NCI-H128 (cell line): Measurements from ENCODE around the gene HSFX4.
"Not testable (repeated sequence)": the region's sequence is repeated elsewhere in the genome, so short reads cannot be mapped to it uniquely, and the experiment has no call there.

ENCODE experiments used
- DNase-seq: peaks from one replicate; lab custom pipeline; 2025; ENCODE audit not compliant: unreplicated experiment; lab: John Stamatoyannopoulos, UW

HSFX4 gene, protein sequence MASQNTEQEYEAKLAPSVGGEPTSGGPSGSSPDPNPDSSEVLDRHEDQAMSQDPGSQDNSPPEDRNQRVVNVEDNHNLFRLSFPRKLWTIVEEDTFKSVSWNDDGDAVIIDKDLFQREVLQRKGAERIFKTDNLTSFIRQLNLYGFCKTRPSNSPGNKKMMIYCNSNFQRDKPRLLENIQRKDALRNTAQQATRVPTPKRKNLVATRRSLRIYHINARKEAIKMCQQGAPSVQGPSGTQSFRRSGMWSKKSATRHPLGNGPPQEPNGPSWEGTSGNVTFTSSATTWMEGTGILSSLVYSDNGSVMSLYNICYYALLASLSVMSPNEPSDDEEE

DNA sequence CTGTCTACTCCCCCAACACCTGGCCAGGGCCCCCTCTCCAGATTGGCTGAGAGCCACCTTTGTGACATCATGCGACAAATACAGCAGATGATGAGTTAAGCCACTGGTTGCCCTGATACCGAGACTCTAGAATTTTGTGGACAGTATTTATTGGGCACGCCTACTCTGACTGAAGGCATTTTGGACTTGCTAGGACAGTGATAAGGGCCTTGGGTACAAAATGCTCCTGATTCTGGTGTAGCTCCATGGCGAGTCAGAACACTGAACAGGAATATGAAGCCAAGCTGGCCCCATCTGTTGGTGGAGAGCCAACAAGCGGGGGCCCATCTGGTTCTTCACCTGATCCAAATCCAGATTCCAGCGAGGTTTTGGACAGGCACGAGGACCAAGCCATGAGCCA, at the start of gene HSFX4:
Gene HSFX4, plus strand, starts transcription at position 174 of the 400 bp plus-strand sequence. Its CDS starts 72 bp downstream, at position 246.
- DNase-seq = not testable (repeated sequence)

DNA sequence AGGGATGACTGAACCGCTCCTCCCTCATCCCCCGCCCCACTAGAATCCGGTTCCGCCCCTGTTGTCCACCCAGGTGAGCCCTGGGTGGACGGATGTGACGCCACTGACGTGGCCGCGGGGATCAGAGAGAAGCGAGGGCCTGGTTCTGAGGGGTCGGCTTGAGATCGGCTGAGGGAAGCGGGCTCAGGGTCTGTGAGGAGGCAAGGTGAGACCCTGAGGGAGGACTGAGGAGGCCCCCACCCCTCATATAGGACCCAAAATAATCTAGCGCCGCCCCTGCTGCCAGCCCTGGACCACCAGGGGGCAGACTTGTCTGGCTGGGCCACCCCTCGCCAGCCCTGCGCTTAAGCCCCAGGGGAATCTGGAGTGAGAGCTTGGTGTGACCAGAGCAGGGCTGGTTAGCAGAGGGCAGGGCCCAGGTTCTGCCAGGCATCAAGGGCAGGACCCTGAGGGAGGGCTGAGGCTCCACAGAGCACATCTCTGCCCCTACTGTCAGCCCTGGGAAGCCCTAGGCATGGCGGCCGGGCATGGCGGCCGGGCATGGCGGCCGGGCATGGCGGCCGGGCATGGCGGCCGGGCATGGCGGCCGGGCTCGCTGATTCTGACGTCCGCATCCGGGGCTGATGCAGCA, 48.2 kb upstream of the HSFX4 start, which contains the start of gene MAGEA8:
Gene MAGEA8, plus strand, starts transcription at position 103 of the 631 bp plus-strand sequence. CDS start 3,090 bp downstream, outside the sequence.
- no peak for DNase-seq

DNA sequence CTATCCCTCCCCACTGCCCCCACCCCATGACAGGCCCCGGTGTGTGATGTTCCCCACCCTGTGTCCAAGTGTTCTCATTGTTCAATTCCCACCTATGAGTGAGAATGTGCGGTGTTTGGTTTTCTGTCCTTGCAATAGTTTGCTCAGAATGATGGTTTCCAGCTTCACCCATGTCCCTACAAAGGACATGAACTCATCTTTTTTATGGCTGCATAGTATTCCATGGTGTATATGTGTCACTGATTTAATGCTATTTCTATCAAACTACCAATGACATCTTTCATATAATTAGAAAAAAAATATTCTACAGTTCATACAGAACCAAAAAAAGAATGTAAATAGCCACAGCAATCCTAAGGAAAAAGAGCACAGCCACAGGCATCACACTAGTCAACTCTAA, 38.5 kb upstream of the HSFX4 start:
- DNase-seq = not testable (repeated sequence)

DNA sequence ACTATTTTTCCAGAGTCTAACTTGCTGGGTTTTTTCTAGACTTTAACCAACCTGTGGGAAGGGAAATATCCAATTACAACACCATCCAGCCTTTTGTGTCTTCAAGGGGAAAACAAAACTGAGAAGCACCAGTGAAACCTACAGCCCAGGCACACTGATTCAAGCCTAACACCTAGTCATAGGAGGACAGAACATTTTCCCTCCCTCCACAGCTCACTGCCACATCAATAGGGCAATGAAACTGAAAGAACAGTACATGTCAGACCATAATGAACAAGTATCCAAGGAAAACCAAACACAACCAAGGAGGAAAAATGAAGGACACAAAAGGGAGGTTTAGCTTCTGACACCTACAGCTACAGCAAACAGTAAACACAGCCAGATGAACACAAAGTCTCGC, 30.8 kb upstream of the HSFX4 start:
- DNase-seq = no peak

DNA sequence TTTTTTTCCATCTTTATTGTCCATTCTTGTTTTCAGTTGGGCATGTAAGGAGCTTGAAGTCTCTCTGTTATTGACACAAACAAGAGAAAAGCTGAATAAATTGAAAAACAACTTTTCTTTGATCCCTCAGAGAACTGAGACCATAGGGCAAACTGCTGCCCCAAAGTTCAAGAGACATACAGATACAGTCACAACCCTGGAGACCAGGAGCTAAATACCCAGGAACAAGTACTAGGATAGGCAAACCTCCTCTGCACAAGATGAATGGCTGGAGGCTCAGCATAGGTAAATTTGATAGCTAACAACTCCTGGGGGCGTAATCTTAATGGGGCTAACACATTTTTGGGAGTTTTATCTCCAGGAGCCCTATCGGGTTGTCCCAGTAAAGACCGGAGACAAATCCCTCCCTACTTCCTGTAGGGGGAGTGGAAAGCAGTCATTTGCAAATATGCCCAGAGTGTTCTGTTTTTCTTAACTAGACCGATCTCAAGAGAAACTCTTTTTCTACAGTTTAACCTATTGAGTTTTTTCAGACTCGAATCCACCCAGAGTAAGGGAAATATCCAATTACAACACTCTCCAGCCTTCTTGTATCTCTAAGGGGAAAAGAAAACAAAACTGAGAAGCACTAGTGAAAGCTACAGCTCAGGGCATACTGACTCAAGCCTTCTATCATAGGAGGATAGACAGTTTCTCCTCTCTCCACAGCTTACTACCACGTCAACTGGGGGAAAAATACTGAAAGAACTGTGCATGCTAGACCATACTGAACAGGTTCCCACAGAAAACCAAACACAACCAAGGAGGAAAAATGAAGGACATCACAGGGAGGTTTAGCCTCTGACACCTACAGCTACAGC, 25.3 kb upstream of the HSFX4 start:
- DNase-seq = no peak

DNA sequence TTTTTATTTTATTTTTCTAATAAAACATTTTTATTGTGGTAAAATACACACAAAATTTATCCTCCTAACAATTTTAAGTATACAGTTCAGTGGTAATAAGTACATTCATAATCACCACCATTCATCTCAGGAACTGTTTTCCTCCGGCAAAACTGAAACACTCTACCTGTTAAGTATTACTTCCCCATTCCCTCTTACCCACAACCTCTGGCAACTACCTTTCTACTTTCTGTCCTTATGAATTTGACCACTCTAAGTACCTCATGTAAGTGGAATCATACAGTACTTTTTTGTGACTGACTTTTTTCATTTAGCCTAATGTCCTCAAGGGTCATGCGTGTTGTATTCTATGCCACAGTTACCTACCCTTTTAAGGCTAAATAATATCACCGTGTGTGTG, 21.1 kb upstream of the HSFX4 start:
- no peak for DNase-seq

DNA sequence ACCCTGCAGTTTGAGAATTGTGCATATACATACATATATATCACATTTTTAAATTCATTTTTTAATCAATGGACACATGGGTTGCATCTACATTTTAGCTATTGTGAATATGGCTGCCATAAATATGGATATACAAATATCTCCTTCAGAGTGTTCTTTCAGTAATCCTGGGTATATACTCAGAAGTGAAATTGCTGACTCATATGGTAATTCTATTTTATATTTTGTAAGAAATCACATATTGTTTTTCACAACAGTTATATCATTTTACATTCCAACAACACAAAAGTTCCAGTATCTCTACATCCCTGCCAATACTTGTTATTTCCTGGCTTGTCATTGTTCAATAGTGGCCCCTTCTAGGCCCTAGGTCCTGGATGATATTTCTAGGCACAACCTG, 20.6 kb upstream of the HSFX4 start:
- no peak for DNase-seq

DNA sequence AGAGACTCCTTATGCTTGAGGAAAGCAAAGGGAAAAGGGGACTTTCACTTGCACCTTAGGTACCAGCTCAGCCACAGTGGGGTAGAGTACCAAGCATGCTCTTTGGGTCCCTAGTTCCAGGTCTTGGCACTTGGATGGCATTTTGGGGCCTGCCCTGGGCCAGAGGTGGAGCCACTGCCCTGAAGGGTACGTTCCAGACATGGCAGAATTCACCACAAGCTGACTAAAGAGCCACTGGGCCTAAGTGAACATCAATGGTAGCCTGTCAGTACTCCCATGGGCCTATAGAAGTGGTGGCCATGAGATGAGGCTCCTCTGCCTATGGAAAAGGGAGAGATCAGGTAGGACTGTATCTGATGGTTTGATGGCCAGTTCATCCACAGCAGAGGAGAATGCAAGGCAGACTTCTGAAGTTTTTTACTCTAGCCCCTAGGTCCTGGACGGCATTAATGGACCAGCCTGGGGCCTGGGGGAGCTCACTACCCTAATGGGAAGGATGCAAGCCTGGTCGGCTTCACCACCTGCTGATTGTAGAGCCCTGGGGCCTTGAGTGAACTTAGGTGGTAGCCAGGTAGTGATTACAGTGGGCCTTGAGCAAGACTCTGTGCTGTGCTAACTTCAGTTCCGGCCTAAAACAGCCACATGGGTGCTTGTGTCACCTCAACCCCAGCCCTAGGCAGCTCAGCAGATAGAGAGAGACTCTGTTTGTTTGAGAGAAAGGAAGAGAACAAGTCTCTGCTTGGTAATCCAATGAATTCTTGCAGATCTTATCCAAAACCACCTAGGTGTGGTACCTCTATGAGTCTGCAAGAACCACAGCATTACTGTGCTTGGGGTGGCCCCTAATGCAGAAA, 19.8 kb upstream of the HSFX4 start:
- no peak for DNase-seq

DNA sequence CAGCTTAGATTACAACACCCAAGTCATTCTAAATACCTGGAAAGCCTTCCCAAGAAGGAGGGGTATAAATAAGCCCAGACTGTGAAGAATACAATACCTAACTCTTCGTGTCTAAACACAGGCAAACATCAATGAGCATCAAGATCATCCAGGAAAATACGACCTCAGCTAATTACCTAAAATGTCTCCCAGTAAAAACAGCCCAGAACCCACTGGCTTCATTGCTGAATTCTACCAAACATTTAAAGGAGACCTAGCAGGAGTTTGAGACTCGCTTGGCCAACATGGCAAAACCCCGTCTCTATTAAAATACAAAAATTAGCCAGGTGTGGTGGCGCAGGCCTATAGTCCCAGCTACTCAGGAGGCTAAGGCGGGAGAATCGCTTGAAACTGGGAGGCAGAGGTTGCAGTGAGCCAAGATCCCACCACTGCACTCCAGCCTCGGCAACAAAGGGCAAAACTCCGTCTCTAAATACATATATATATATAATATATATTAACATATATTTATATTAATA, 19.1 kb upstream of the HSFX4 start:
- no peak for DNase-seq

DNA sequence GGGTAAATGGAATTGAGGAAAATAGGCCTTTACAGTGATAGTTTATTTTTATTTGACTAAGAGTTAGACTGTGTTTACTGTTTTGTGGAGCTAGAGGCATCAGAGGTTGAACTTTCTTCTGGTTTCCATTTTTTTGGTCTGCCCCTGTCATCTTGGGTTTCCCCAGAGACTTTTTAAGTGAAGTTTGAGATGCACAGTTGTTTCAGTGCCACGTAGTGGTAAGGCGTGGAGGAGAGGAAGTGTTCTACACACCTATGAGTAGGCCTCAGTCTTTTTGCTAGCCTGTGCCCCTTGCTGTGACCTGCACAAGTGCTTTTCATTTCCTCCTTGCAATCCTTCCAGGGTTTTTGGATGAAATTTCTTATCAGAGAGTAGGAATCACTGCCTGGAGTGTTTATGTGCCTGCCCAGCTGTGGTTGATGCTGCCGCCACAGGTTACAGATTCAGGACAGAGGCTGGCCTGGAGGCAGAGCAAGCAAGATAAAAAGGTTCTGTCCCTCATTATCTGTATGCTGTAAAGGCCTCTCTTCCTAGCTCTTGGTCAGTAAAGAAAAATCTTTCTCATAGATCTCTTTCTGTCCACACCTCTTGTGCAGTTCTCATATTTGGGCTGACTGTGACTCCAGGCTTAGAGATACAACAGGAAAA, 12.5 kb upstream of the HSFX4 start:
- no peak for DNase-seq

DNA sequence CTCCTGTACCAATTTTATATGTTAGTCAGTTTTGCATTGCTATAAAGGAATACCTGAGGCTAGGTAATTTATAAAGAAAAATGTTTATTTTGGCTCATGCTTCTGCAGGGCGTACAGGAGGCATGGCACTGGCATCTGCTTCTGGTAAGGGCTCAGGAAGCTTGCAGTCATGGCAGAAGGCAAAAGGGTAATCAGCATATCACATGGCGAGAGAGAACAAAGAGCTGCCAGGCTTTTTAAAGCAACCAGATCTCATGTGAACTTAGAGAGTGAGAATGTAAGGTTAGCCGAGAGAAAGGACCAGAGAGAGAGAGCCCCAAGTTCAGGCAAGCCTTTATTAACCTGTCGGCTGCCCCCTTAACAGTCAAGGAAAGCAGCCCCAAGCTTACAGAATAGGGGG, 5.5 kb upstream of the HSFX4 start:
- not testable (repeated sequence) for DNase-seq

DNA sequence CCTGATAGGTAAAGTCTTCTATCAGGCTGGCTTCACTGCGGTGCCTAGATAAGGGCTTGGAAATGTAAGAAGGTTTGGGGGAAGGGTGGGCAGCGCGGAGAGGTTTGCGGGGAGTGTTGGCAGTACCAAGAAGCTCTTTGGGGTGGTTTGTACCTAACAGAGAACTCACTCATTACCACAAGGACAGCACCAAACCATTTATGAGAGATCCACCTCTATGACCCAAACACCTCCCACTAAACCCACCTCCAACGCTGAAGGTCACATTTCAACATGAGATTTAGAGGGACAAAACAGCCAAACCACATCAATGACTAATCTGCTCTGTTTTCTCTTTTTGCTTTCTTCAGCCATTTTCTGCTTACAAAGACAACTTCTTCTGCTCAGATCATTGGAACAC, 4.9 kb upstream of the HSFX4 start:
- DNase-seq = not testable (repeated sequence)

DNA sequence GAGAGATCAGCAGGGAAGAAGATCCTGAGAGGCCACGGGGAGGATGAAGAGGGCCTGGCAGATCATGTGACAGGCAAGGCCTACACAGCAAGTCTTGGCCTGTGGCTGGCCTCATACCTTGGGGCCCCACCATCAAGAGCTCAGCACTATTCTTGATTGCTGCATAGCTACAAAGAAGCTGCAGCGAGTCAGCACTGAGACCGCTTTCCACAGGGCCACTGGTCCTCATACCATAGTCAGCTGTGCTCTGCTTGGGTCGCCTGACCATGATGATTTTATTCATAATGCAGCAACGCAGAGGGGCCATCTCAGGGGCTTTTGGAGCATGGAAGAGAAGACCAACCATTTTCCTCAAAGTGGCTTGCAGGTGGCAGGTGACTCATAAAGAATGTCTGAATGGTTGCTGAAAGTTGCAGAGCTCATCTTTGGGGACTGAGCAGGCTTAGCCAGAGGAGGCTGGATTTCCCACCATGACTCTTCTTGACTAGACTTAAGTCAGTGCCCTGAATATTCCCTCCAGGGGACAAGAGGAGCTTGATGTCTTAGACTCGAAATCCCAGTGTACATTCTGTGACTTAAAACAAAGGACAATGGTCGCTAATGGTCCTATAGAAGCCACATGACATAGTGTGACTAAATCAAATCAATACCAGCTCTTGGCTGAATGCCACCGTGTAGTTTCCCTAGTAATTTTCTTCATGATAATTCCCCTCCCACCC, 2.0 kb upstream of the HSFX4 start:
- DNase-seq = not testable (repeated sequence)

DNA sequence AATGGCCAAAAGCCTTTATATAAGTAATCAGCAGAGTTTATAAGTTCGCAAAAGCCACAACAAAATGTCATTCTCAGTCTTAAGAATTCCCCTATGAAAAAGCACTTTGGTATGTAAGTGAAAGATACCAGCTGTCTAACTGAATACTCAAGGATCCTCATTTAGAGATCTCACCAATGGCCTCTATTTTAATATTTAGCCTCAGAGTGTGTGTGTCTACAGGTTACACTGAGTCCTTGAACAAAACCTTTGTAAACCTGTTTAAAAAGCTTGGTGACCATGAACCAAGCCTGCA, 1.5 kb upstream of the HSFX4 start:
- DNase-seq = not testable (repeated sequence)

DNA sequence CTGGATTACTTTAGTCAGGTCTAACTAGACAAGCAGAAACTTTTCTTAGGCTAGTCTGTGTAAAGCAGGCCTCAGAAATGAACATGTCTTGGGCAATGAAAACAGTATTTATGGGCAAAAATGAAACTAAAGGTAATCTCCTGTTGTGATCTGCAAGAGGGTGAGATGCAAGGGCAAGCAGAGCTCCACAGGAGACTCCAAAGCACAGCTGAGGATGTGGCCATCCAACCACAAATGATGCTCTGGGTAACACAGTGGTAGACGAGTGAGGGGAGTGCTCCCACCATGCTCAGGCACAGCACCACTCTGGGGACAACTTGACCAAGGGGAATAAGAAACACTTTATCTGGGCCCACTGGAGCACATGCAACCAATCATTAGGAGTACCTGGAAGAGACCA, 738 bp upstream of the HSFX4 start:
- DNase-seq = not testable (repeated sequence)

DNA sequence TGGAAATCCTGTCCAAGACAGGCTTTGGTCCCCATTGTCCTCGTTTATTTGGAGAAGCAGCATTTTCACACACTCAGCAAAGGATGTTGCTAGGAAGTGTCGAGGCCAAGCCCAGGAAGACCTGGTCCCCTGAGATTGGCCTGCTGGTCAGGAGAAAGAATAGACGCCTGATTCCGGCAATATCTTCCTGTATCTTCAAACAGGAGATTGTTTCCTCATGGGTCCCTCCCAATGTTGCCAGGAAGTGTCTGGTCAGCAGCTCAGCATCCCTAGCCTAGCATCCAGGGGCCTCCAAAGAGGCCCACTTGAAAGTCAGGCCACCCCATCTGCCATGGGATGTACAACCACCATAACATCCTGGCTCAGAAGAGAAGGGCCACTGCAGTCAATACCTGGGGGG, 2.0 kb downstream of the HSFX4 start:
- not testable (repeated sequence) for DNase-seq

DNA sequence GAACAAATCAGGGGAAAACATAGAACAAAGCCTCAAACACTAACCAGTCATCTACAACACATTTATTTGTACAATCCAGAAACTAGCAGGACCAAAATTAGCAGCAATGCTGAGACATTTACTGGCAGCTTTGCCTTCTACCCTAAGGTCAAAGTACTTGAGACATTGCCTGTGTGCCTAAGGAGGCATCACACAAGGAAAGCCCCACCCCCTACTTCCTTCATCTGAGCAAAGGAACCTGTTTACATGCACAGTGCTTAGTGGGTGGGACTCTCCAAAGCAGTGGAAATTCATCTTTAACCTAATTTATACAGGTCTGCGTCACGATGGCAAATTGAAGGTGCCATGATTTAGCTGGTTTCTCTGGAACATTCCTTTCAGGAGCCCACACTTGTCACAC, 2.8 kb downstream of the HSFX4 start:
- DNase-seq = not testable (repeated sequence)

DNA sequence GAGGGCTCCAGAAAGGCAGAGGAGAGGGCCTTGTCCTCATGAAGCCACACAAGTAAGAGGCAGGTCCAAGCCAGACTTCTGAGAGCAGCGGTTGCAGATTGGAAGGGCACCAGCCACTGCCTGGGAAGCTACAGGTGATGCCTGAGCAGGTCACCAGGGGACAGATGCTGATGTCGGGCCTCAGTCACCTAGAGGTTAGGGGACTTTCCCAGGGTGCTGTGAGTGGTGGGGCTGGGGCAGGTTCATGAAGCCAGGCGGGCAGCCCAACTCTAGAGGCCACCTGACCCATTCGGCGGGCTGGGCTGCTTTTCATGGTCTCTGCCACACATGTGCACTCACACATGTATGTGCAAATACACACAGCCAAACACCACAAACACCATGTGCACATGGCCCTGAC, 3.6 kb downstream of the HSFX4 start:
- not testable (repeated sequence) for DNase-seq

DNA sequence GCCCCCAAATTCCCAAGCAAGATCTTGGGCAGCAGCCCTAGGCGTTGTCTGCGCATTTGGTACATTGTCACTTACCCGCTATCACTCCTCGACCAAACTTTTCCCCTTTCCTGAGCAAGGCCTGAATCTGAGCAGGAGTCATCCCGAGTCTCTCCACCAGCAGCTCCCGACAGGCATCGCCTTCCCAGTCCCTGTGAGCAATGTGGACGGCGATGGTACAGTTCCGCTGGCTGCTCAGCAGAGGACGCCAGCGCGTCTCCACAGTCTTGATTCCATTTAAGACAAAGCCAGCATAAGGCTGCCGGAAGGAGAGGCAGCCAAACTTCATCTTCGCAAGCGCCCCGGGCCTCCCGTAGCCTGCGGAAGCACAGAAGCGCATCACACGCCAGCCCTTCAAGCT, 4.2 kb downstream of the HSFX4 start:
- not testable (repeated sequence) for DNase-seq
